KMS-11 (cell line): ENCODE data around the gene PTH2R.

Experiments used
- H2AFZ ChIP-seq: fragments of 200-600 bp; sonication (generic); 2 replicates; pipeline ENCODE4 v1.6.1; 2016; ENCODE audit warnings: antibody characterized with exemption, mixed run types, low read depth
- H3K27ac ChIP-seq: fragments of 200-600 bp; sonication (generic); 2 replicates; pipeline ENCODE4 v1.6.1; 2016; ENCODE audit warnings: mild to moderate bottlenecking, mixed run types
- H3K27me3 ChIP-seq: fragments of 200-600 bp; sonication (generic); 2 replicates; pipeline ENCODE4 v1.6.1; 2017; ENCODE audit warnings: mild to moderate bottlenecking, low read depth, mixed run types, moderate library complexity; ENCODE audit not compliant: insufficient read depth
- H3K36me3 ChIP-seq: fragments of 200-600 bp; sonication (generic); 2 replicates; pipeline ENCODE4 v1.6.1; 2017; ENCODE audit warnings: mild to moderate bottlenecking, mixed run types; ENCODE audit not compliant: insufficient read depth
- H3K4me1 ChIP-seq: fragments of 200-600 bp; sonication (generic); 2 replicates; pipeline ENCODE4 v1.6.1; 2016; ENCODE audit warnings: mild to moderate bottlenecking, low read depth, mixed run types; ENCODE audit not compliant: poor library complexity, severe bottlenecking
- H3K4me2 ChIP-seq: fragments of 200-600 bp; sonication (generic); 2 replicates; pipeline ENCODE4 v1.7.0; 2016; ENCODE audit warnings: mild to moderate bottlenecking, mixed run types
- H3K4me3 ChIP-seq: fragments of 200-600 bp; sonication (generic); IDR thresholded peaks from 2 replicates; pipeline ENCODE4 v1.6.1; 2017; ENCODE audit warnings: low read depth, low read length, mixed read lengths; ENCODE audit not compliant: insufficient read depth
- H3K79me2 ChIP-seq: fragments of 200-600 bp; sonication (generic); 2 replicates; pipeline ENCODE4 v1.6.1; 2016; ENCODE audit warnings: low read depth, mixed run types; ENCODE audit not compliant: insufficient read depth
- H3K9ac ChIP-seq: fragments of 200-600 bp; sonication (generic); 2 replicates; pipeline ENCODE4 v1.6.1; 2016; ENCODE audit warnings: mild to moderate bottlenecking, mixed run types
- H4K20me1 ChIP-seq: fragments of 200-600 bp; sonication (generic); 2 replicates; pipeline ENCODE4 v1.6.1; 2016; ENCODE audit warnings: mild to moderate bottlenecking, mixed run types; ENCODE audit not compliant: insufficient read depth
- TF ChIP-seq, protein P1 (sequence below): fragments of 200-600 bp; sonication (generic); conservative IDR thresholded peaks from 2 replicates; pipeline ENCODE4 v1.6.1; 2017; ENCODE audit warnings: low read depth, mild to moderate bottlenecking, antibody characterized with exemption, low read length, moderate library complexity, mixed read lengths

The PTH2R gene

GRCh38 chr2:208451061-208451460, 44.5 kb downstream of the PTH2R start:
- Histone ChIP-seq H3K27ac (no peak overlapping the region), H3K36me3 (no peaks in the 10 kb centered on the region), H3K79me2 (no peaks in the 10 kb centered on the region), H3K27me3 (no peaks in the 10 kb centered on the region), H3K4me1 (no peaks in the 10 kb centered on the region), H2AFZ (no peak overlapping the region), H3K4me3 (no peak overlapping the region), H3K9ac (no peak overlapping the region), H3K4me2 (no peak overlapping the region), H4K20me1 (no peaks in the 10 kb centered on the region)
- TF ChIP-seq, protein P1, sequence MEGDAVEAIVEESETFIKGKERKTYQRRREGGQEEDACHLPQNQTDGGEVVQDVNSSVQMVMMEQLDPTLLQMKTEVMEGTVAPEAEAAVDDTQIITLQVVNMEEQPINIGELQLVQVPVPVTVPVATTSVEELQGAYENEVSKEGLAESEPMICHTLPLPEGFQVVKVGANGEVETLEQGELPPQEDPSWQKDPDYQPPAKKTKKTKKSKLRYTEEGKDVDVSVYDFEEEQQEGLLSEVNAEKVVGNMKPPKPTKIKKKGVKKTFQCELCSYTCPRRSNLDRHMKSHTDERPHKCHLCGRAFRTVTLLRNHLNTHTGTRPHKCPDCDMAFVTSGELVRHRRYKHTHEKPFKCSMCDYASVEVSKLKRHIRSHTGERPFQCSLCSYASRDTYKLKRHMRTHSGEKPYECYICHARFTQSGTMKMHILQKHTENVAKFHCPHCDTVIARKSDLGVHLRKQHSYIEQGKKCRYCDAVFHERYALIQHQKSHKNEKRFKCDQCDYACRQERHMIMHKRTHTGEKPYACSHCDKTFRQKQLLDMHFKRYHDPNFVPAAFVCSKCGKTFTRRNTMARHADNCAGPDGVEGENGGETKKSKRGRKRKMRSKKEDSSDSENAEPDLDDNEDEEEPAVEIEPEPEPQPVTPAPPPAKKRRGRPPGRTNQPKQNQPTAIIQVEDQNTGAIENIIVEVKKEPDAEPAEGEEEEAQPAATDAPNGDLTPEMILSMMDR, result no peak

- no peak overlapping the region for H2AFZ ChIP-seq
- no peaks in the 10 kb centered on the region for H4K20me1 ChIP-seq
- H3K79me2 ChIP-seq, result no peaks in the 10 kb centered on the region
- H3K4me2 ChIP-seq, result no peak overlapping the region
- no peaks in the 10 kb centered on the region for H3K4me1 ChIP-seq
- H3K36me3 ChIP-seq, result no peaks in the 10 kb centered on the region
- no peaks in the 10 kb centered on the region for H3K27me3 ChIP-seq
- no peak overlapping the region for H3K9ac ChIP-seq
- H3K27ac ChIP-seq, result no peak overlapping the region
- no peak overlapping the region for H3K4me3 ChIP-seq
- TF ChIP-seq, protein P1, result no peak
Observed at GRCh38 chr2:208454861-208455260, 48.3 kb downstream of the PTH2R start.

GRCh38 chr2:208463721-208464120, 57.1 kb downstream of the PTH2R start:
- Histone ChIP-seq H3K4me1 (no peaks in the 10 kb centered on the region), H3K9ac (no peak overlapping the region), H3K4me2 (no peak overlapping the region), H3K27ac (no peak overlapping the region), H3K4me3 (no peak overlapping the region), H2AFZ (no peak overlapping the region), H3K79me2 (no peaks in the 10 kb centered on the region), H4K20me1 (no peaks in the 10 kb centered on the region), H3K36me3 (no peaks in the 10 kb centered on the region), H3K27me3 (no peaks in the 10 kb centered on the region)
- TF ChIP-seq, protein P1, result no peak

DNA sequence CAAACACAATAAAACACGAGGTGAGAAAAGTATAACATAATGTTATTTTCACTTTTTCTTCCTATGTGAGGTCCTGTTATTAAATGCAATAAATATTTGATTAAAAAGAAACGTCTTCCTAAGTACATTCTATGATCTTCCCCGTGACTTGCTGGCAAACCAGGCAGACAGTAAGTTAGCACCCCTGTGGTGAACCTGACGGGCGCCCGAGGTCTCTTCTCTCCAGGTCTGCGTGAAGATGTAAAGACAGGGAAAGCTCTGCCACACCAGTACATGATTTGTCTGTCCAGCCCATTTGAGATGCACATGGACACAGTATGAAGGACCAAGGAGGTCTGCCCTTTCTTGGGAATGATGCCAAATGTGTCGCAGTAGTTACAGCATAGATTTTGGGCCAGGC, 57.6 kb downstream of the PTH2R start:
- H3K4me2 ChIP-seq, result no peak overlapping the region
- H3K4me3 ChIP-seq, result no peak overlapping the region
- H3K27ac ChIP-seq, result no peak overlapping the region
- H3K36me3 ChIP-seq, result no peaks in the 10 kb centered on the region
- no peaks in the 10 kb centered on the region for H3K4me1 ChIP-seq
- TF ChIP-seq, protein P1, result no peak
- H3K27me3 ChIP-seq, result no peaks in the 10 kb centered on the region
- no peak overlapping the region for H2AFZ ChIP-seq
- no peaks in the 10 kb centered on the region for H4K20me1 ChIP-seq
- no peak overlapping the region for H3K9ac ChIP-seq
- H3K79me2 ChIP-seq, result no peaks in the 10 kb centered on the region
